Activated CD4-positive, alpha-beta T cell treated with anti-CD3 and anti-CD28 coated beads, Interleukin-2, amount 50 U/mL, for 24 hours (primary cell): ENCODE measurements around the gene BMP15.

Source experiments
- DNase-seq, 2 donors: peaks; one replicate each; pipeline ENCODE4 v3.0.0-alpha.2; 2020; ENCODE audit warnings: low read depth in 1 of 2, low spot score in 1 of 2

The BMP15 gene

GRCh38 chrX:50910685-50911176 lies at the start of gene BMP15:
BMP15 (plus strand) TSS chrX:50910735; CDS start chrX:50910784, 49 bp downstream.
- no peak for DNase-seq

- DNase-seq = no peak
Observed at GRCh38 chrX:50863471-50863870, 47.1 kb upstream of the BMP15 start.

- DNase-seq = no peak
Observed at GRCh38 chrX:50865311-50865710, 45.2 kb upstream of the BMP15 start.

- no peak for DNase-seq
Observed at GRCh38 chrX:50871922-50872453, 38.5 kb upstream of the BMP15 start.

GRCh38 chrX:50874876-50875275 lies 35.7 kb upstream of the BMP15 start:
- DNase-seq = no peak

DNA sequence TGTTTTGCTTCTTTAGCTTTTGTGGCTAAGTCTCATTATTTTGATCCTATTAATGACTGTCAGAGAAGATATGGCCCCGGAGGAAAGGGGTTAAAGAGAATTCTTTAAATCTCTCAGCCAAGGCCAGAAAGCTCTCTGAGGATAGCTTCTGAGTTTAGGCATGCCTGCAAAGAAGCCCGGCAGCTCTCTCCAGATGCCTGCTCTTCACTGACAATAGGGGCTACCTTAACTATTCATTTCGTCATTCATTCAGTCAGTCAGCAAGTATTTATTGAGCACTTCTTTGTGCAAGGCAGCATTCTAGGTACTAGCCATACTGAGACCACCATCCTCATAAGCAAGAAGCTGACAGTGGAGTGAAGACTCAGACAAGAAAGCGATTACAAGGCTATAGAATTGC lies 34.0 kb upstream of the BMP15 start:
- DNase-seq = no peak

DNA sequence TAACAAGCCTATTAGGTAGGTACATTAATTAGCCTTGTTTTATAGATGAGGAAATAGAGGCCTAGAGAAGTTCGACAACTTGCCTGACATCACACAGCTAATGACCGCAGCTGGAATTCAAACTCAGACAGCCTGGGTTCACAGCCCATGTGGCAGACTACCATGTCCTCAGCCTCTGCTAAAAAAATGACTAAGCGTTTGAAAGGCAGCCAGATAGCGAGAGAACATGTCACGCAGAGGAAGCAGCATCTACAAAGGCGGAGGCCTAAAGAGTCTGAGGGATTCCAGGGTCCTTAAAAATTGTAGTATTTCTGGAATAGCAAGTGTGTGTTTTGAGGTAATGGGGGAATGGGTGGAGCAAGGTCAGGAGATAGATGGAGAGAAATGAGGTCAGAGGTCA lies 33.2 kb upstream of the BMP15 start:
- no peak for DNase-seq

DNA sequence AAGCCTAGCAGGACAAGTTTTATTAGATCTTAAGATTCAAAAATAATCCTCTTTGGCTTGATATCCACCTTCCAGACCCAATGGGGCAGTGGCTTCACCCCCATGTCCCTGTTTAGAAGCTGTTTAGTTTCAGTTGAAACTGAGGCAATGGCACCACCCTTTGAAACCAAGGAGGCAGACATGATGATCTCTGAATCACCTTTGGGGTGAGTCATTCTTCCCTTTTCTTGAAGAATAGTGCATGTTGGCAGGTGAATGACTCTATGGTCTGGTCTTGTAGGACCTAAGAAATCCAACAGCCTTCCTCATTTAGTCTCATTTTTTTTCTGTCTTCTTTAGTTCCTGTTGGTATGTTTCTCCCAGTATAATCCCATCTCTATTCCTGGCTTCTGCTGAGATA lies 29.5 kb upstream of the BMP15 start:
- DNase-seq = no peak

DNA sequence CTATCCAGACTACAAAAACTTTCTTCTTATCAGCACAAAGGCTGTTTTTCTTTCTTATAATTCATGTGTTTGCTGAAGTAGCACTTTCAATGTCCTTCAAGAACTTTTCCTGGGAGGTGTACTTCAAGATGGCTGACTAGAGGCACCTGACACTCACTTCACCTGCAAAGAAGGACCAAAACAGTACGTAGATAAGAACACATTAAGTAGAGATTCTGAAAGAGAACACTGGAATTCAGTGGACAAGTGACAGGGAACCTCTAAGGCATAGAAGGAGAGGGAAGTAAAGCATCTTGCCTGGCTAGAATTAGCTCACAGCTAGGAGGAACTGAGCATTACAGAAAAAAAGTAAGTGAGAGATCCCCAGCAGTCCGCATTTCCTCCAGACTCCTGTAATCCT lies 21.7 kb upstream of the BMP15 start:
- DNase-seq = no peak

GRCh38 chrX:50889582-50889981 lies 21.0 kb upstream of the BMP15 start:
- no peak for DNase-seq

DNA sequence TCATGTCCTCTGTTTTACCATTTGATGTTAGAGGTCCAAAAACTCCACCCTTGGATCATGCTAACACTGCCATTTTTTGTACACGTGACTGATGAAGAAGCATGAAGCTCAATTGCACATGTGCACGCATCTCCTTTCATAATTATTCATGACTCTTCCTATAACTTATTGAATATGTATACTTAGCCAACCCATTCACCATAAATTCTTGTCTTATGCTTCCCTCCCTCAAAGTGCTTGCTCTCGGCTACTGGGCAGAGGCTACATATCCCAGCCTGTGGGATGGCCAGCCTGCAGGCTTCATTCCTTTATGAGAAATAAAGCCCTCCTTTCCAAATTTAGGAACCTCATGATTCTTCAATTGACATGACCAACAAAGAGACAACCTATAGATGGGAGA lies 17.5 kb upstream of the BMP15 start:
- DNase-seq = no peak

GRCh38 chrX:50893466-50893865 lies 17.1 kb upstream of the BMP15 start:
- no peak for DNase-seq

- DNase-seq = no peak
Observed at GRCh38 chrX:50905334-50905733, 5.2 kb upstream of the BMP15 start.

DNA sequence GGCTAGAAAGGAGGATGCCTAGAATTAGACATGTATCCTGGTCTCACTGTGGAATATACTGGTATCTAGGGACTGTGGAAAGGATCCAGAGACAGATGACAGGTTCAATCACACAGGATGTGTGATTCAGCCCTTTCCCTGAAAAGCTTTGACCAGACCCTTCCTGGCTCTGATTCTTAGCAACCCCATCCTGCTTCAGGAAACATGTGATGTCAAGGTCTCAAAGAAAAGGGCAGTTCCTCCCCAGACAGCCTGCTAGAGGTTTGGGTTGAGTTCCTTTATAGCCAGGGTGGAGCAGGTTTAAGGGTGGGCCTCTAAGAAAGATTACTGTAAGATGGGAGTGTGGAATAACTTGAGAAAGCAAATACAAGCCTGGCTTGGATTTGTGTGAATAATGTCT lies 3.0 kb downstream of the BMP15 start:
- no peak for DNase-seq

DNA sequence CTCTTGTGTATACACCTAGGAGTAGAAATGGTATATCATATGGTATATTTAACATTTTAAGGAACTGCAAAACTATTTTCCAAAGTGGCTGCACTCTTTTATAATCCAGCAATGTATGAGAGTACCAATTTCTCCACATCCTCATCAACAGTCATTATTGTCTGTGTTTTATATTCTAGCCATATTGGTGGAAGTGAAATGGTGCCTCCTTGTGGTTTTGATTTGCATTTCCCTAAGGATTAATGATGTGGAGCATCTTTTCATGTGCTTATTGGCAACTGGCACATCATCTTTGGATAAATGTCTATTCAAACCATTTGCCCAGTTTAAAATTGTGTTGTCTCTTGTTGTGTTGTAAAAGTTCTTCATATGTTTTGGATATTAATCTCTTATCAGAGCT lies 9.6 kb downstream of the BMP15 start:
- no peak for DNase-seq

DNA sequence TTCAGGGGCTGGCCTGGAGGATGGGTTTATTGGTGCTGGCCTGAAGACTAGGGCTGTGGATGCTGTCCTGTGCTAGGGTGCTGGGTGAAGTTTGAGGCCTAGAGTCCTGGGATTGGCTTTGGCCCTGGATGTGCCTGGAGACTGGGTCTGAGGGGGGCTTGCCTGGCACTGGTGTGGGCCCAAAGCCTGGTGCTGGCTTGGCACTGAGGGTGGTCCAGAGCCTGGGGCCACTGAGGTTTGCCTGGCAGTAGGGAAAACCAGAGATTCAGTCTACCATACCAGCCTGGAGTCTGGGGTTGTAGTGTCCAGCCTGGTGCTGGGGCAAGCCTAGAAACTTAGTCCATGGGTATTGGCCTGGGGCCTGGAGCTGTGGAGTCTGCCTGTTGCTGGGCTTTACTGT lies 16.6 kb downstream of the BMP15 start:
- no peak for DNase-seq

DNA sequence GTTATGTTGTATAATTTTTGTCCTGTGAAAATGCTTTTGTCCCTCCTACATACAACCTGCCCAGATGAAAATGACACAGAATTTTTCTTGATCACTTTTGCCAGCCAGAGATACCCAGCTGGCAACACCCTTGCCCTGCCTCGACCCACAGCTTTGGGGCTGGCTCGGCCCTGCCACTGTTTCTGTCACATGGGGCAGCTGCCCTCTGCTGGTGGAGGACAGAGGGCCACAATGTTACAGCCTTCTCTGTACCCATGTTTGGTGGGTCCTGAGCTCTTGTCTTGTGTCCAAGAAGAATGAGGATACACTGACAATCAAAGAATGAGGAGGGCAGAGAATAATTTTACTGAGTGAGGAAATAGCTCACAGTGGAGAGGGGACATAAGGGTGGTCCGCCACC lies 31.1 kb downstream of the BMP15 start:
- DNase-seq = no peak

- DNase-seq = no peak
Observed at GRCh38 chrX:50942471-50942870, 31.9 kb downstream of the BMP15 start.

DNA sequence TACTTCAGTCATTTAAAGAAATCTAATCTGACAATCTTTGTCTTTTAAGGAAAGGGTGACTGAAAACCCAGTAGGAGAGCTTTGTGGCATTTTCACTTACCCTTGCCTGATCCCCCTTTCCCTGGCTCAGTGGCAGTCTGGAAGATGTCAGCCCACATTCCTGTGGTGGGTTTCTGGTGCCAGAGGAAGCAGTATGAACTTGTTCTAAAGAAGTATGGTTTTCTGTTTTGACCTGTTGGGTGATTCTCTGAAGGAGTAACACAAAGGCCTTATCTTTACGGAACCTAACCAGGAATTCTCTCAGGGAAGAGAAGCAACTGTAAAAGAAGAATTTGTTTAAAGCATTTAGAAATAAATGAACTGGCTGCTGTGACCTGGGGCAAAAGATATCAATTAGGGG lies 41.9 kb downstream of the BMP15 start:
- no peak for DNase-seq

- no peak for DNase-seq
Observed at GRCh38 chrX:50953832-50954231, 43.3 kb downstream of the BMP15 start.

DNA sequence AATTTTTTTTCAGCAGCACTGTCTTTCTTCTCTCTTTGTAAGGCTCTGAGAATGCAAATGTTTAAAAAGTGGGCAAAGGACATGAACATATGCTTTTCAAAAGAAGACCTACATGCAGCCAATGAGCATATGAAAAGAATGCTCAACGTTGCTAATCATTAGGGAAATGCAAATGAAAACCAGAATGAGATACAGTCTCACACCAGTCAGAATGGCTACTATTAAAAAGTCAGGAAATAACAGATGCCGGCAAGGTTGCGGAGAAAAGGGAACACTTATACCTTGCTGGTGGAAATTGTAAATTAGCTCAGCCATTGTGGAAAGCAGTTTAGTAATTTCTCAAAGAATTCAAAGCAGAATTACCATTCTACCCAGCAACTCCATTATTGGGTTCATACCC lies 51.6 kb downstream of the BMP15 start:
- DNase-seq = no peak

DNA sequence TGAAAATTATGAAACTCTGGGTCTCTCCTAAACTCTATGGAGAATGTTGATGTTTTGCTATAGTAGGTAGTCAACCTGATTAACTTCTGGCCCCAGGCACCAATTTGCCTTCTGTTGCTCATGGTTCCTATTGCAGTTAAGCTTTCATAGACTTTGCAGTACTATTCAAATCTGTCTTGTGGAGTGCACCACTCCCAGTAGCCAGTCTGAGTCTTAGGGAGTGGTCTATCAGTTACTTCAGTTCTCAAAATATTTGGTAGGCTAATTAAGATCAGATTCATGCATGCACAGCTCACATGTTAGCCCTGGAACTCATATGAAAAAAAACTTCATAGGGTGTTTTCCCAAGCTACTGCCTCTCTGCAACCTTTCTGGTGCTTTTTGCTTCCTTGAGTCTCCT lies 53.3 kb downstream of the BMP15 start:
- no peak for DNase-seq
